ENCODE data around the gene CCDC85C.
"Not testable (repeated sequence)": the region's sequence is repeated elsewhere in the genome, so short reads cannot be mapped to it uniquely, and the experiment has no call there.

Gene CCDC85C

DNA sequence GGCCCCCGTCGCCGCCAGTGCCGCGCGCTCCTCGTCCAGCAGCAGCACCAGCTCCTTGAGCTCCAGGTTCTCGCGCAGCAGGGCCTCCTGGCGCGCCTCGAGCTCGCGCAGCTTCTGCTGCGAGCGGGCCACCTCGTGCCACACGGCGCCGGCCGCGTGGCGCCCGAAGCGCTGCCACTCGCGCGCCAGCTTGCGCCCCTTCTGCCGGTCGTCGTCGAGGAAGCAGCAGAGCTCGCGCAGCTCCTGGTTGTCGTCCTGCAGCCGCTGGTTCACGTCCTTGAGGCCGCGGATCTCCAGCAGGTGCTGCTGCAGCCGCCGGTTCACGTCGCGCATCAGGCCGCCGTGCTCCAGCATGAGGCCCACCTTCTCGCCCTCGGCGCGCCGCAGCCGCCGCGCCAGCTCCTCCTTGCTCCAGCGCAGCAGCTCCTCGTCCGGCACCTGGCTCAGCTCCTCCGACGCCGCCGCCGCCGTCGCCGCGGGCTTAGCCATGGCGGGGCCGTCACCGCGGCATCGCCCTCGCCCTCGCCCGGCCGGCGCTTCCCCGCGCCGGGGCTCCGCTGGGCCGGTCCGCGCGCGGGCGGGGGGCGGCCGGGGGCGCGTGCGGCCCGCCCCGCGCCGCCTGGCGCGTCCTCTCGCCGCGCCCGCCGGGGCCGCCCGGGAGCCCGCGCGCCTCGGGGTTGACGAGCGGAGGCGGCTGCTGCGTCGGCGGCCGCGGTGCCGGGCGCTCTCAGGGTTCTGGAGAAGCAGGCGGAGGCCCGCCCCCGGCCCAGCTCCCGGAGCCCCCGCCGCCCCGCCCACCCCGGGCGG is at the start of gene CCDC85C:
Gene CCDC85C (minus strand): TSS at position 737 of the 807 bp plus-strand sequence. CDS start 248 bp downstream, at position 489.
- DNase-seq = no peak

DNA sequence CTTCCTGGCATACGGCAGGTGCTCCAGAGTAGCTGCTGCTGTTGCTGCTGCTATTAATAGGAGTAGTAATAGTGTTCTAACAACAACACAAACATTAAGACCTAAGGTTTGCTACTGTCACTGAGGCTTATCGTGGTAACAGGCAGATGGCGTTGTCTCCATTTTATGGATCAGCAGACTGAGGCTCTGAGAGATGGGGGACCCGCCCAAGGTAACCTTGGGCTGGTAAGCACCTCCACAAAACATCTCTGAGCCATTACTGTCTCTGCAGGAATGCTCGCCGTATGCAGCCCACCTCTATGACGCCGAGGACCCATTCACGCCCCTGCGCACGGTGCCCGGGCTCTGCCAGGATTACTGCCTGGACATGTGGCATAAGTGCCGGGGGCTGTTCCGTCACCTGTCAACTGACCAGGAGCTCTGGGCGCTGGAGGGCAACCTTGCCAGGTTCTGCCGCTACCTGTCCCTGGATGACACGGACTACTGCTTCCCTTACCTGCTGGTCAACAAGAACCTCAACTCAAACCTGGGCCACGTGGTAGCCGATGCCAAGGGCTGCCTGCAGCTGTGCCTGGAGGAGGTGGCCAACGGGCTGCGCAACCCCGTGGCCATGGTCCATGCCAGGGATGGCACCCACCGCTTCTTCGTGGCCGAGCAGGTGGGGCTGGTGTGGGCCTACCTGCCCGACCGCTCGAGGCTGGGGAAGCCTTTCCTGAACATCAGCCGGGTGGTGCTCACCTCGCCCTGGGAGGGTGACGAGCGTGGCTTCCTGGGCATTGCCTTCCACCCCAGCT is 48.1 kb upstream of the CCDC85C start:
- DNase-seq = no peak

DNA sequence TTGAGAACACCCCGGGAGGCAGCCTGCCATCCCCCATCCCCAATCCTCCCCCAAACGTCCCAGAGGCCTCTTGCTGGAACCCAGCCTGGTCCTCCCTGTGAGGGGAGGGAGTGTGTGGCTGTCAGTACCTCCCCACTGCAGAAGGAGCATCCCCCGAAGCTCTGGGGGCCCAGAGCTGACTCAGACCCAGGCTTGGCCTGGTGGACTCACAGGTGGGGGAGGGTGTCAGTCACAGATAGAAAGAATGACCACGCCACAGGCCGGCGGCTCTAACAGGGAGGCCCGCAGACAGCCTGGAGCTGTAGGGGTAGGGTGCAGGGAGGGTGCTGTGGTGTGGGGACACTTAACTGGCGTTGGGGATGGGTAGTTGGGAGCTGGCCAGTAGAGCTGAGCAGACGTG is 46.2 kb upstream of the CCDC85C start:
- DNase-seq = no peak

DNA sequence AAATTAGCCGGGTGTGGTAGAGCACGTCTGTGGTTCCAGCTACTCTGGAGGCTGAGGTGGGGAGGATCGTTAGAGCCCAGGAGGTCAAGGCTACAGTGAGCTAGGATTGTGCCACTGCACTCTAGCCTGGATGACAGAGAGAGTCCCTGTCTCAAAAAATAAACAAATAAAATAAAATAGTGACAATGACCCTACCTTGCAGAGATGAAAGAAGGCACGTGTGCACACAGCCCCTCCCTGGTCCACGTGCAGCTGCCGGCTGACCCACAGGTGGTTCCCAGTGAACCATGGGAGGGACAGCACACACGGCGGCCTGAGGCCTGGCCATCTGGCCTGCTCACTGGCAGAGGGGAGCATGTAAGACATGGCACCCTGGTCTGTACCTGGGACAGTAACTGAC is 45.6 kb upstream of the CCDC85C start:
- no peak for DNase-seq

DNA sequence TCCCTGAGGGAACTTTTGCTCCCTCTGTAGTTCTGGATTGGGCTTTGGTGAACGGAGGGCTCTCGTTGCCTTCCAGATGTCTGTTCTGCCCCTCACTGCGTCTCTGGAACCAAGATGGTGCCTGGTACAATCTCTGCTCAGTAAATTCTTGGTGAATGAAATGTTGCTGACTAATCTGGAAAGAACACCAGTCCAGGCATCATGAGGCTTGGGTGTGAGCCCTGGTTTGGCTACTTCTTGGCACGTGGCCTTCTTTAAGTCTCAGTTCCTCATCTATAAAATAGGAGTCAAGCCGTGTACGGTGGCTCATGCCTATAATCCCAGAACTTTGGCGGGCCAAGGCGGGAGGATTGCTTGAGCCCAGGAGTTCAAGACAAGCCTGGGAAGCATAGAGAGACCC is 45.2 kb upstream of the CCDC85C start:
- no peak for DNase-seq

DNA sequence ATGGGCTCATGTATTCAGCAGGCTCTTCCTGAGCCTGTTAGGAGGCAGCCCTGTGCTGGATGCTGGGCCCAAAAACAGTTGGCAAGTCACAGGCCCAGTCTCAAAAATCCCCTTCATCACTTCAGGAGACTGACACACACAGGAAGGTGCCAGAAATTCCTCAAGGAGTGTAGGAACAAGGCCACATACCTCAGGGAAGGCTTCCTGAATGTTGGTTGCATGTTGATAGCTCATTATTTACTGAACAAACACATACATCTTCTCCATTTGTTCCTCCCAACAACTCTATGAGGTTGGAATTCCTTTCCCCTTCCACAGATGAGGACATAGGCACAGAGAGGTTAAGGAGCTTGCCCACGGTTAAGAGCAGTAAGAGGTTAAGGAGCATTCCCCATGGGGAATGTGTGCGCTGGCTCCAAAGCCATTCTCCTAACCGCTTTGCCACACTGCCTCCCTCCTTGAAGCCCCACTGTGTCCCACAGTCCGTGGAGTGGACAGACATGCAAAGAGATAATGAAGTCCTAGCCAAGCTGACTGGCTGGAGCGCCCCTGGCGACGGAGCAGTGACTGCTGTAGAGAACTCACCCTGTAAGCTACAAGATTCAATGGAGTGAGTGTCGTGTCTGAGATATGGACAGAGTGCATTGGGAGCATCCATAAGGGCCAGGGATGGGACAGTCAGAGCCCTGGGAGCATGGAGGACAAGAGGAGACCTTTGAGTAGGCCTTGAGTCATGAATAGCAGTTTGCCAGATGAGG is 44.2 kb upstream of the CCDC85C start:
- no peak for DNase-seq

DNA sequence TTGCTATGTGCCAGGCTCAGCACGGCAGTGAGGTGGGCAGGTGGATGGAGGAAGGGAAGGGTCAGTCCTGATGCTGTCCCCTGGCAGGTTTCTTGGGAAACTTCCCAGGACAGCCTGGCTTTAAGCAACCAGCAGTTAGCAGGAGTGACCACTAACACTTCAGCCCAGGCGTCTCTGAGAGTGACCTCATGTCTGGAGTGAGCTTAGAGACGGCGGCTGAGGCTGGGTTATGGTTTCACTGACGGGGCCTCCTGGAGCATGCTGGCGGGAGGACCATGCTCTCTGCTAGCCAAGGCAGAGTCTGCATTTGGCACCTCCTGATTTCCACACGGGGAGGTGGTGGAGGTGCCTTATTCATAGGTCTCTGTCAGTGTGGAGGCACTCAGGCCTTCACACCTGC is 43.4 kb upstream of the CCDC85C start:
- no peak for DNase-seq

DNA sequence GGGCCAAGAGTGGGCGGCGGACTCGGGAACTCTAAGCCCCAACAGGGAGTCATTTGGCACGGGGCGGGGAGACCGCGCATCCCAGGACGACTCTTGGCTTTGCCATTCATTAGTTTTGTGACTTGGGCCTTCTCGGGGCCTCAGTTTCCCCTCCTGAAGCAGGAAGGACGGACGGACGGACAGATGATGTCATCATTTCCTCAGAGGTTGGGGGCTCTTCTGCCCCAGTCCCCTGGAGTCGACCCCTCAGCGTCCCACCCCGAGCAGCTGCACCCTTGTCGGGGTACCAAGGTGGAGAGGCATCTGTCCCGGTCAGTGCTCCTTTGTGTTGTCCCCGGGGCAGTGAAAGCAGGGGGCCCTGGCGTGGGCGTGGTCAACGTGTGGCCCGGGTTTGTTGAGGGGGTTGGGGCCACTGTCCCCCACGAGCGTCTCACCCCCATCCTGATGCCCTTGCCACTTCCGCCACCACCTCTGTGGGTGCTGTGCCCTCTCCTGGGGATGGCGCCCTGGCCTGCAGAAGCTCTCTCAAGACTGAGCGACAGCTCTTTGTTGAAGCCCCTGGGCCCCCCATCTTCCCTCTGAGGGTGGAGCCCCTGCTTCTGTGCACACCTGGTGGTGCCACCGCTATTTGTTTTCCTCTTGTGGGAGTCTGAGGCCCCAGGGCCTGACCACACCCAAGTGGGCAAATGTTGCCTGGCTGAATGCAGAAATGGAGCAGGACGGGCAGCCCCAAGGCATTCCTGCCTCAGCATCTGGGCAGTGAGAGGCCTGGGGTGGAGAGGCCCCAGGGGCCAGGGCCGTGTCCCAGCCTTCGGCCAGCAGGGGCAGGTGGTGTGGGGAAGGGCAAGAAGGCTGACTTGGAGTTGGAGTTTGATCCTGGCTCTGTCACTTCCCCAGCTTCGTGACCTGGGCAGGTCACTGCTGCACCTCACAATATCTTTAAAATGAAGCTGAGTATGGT is 41.8 kb upstream of the CCDC85C start:
- DNase-seq = no peak

DNA sequence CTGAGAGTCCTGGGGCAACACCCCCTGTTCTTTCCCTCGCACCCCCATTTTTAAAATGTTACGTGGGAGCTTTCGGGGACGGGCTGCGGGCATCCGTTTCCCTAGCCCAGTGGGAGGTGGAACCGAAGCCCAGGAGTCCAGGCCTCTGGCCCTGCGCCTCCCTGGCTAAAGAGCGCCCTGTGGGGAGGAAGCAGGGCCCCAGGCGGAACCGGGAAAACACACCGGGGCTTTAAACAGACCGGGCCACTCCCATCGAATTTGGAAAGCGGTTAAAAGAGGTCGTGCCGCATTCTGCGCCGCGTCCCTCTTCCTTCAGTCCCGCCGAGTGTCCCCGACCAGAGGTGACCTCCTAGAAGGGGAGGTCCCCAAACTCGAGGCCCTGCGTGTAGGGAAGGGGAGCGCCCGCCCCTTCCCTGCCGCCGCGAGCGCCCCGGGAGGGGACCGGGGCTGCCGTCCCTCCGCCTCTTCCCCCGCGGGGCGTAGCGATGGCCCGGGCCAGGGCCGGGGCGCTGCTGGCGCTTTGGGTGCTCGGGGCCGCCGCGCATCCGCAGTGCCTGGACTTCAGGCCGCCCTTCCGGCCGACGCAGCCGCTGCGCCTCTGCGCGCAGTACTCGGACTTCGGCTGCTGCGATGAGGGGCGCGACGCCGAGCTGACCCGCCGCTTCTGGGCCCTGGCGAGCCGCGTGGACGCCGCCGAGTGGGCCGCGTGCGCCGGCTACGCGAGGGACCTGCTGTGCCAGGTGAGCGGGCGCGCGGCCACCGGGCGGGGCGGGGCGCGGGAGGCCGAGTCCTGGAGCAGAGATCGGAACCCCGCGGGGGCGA is 40.9 kb upstream of the CCDC85C start, which contains the start of gene HHIPL1:
Gene HHIPL1 (plus strand): TSS at position 407 of the 822 bp plus-strand sequence. CDS start 79 bp downstream, at position 486.
- DNase-seq = no peak

DNA sequence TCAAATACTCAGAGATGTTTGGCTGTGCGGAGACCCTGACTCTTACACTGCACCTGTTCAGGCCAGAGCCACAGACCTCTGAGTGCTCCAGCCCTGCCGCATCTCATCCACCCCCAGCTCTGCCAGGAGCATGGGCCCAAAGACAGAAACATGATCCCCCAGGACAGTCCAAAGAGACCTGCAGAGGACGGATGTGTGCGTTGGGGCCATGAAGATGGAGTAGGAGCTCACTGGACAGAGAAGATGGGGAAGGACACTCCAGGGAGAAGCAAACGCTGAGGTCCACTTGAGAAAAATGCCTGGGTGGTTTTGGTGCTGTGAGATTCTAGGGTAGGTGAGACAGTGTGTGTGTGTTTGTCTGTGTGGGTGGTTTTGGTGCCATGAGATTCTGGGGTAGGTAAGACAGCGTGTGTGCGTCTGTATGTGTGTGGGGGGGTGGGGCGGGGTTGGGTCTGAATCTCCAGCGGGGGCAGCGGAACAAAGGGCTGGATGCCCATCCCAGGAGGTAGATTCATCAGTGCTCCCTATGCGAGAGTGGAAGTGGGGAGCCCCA is 40.1 kb upstream of the CCDC85C start:
- DNase-seq = no peak

DNA sequence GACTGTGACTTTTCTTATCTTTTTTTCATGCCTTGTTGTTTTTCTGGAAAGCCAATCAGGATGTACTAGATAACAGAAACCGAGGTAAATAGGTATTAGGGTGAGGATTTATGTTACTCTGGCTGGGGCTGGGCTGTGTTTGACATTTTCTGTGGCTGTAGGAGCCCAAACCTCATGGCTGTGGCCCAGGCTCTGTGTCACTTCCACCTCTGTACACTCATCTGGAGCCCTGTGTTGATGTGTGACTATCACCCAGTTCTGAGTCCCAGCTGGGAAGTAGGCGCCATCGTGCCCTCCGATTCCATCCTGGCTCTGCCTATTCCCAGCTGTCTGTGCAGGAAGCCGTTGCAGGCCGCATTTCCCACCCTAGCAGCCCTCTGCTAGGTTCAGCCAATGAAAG is 39.3 kb upstream of the CCDC85C start:
- DNase-seq = no peak

DNA sequence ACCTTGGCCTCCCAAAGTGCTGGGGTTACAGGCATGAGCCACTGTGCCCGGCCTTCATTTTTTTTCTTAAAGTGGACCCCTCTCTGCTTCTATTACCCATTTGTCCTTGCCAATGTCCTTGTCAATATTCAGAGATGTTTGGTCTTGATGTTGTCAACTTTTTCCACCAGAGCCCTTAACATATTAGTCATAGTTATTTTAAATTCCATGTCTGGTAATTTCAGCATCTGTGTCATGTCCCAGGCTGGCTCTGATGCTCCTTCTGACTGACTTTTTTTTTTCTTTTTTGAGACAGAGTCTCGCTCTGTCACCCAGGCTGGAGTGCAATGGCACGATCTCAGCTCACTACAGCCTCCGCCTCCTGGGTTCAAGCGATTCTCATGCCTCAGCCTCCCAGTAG is 38.8 kb upstream of the CCDC85C start:
- DNase-seq = not testable (repeated sequence)

DNA sequence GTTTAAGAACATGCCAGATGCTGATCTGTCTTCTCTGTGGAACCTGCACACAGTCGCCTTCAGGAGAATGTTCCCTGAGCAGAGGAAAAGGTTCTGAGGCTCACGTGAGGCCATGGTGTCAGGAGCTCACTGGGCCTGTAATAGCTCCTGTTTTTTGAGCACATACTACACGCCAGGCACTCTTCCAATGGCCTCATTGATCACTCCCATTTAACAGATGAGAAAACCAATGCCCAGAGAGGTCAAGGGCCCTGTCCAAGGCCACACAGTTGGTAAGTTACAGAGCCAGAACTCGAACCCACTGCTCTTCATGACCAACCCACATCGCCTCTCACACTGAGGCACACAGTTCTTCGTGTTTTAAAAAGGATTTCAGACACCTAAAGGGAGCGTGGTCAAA is 33.6 kb upstream of the CCDC85C start:
- DNase-seq = no peak

DNA sequence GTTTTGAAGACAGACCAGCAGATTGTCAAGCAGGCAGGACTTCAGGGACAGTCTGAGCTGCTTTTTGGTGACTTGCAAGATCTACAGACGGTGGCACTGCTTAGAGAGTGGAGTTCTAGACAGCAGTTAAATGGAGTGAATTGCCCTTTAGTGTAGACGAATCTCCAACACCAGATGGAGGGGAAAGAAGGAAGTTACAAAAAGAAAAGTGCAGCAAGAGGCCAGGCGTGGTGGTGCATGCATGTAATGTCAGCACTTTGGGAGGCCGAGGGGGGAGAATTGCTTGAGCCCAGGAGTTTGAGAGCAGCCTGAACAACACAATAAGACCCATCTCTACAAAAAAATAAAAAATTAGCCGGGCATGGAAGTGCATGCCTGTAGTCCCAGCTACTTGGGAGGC is 32.5 kb upstream of the CCDC85C start:
- no peak for DNase-seq

DNA sequence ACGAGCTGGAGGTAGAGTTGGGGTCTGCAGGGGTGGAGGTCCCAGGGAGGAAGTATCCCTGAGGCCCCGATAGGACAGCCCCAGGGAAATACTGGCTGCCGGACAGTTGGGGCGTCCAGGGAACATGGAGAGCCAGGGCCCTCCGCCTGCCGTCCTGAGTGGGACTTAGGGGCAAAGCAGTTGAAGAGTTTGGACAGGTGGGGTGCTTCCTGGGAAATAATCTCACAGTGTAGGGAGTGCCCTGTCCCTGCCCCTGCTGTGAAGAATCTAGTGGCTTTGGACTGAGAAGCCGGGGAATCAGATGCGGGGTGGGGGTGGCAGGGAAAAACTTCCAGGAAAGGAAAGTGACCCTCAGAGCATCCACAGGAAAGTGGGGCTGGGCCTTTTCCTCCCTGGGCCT is 31.1 kb upstream of the CCDC85C start:
- no peak for DNase-seq

DNA sequence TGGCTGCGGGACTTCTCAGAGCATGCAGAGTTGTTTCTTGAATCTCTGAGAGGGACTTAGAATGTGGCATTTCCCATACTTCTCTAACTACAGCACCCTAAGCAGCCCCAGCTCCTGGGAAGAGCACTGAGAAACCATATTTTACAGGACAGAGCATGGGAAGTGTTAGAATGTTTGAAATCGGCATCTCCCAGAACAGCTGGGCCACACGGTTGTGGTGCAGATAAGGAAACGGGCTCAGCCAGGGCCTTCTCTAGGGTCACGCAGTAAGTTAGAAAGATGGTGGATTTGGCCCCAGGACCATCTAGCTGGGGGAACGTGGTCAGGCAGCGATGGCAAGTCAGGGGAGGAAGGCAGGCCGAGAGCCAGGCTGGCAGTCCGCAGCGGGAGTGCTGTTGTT is 30.4 kb upstream of the CCDC85C start:
- DNase-seq = no peak

DNA sequence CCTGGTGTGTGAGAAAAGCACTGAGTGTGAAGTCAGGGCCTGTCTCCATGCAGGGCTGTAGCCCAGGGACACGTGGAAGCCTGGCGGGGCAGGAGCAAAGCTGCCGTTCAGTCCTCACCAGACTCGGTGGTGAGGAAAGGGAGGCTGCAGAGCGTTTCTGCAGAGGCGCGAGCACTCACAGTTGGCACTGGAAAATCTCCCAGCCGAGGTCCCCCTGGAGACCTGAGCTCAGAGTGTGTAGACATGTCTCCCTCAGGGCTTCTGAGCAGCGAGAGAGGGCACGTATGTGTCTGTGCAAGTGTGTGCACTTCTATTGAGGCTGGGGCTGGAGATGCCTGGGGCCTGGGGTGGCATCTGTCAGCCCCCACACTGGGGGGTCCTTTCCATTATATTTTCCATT is 29.9 kb upstream of the CCDC85C start:
- no peak for DNase-seq

DNA sequence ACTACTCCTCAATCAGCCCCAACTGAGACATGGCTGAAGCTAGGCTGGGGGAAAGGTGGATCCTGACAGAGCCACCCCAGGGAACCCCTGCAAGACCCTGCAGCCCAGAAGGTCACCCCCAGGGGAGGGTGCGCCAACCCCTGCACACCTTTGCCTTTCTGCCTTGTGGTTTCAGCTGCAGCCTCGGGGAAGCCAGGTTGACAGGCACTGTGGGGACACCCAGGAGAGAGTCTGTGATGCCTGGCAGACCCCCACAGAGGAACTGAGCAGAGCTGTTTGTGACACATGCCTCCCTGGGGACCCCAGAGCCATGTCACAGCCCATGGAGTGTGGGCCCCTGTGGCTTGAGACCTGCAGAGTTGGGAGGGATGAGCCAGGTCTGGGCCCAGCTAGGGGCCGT is 29.1 kb upstream of the CCDC85C start:
- no peak for DNase-seq

DNA sequence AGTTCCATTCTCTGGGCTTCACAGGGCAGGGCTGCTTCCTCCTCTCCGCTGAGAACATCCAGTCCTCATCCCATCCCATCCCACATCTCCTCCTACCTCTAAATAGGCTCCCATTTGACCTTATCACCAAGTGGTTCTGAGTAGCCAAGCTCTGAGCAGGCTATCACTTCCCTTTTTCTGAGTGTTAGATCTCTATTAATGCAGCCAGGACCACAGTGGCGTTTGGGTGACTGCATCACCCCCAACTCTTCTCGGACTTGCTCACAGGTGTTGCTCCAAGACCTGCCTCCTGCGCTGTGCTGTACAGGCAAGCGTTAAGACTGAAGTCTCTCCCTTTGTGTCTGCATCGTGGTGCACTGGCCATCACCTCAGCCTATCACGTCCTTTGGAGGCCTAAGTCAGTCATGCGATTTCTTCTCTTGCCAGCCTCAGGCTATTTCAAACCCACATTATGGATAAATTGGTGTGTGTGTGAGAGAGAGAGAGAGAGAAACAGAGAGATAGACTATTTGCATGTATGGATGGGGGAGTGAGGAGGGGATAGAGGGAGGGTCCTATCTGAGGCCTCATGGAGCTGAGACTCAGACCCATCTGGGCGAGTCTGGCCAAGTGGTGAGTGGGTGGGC is 28.5 kb upstream of the CCDC85C start:
- no peak for DNase-seq

DNA sequence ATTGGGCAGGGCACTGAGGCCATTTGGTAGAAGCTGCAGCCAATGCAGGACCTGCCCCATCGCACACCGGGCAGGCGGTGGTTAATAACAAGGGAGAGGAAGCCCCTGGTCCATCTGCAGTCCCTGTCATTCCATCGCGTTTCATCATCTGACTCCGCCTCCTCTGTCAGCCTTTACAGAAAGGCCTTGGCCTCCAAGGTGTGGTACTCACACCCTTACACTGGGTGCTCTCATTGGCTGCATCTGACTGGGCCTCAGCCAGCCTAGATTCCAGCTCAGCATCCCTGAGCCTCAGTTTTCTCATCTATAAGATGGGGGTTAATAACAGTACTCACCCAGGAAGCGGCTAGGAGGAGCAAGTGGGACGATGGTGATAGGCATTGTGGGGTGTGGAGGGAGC is 26.2 kb upstream of the CCDC85C start:
- no peak for DNase-seq
